ENCODE measurements around the gene NOXA1. TPM values are rescaled to one million over a fixed set of nuclear protein-coding genes. Genes with fewer than 3 reads are reported as not detected.

Gene NOXA1
- total RNA-seq, 1 donor from 2014 or later, result 1.0 TPM

DNA sequence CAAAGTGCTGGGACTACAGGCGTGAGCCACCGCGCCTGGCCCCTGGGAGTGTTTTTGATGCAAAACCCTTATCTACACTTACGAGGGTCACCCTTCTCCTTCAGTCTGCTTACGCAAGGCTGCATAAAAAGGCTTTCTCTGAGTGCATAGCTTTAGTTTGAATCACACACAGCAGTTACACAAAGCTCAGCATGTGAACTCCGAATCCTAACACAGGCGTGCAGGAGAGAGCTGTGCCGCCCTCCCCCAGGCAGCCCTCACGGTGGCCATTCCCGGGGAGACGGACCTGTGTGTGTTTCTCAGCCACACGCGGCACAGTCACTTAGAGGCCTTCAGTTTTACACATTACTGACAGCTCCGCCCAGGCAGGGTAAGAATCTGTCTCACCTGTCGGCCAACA, 27.0 kb upstream of the NOXA1 start:
- H3K27me3 Mint-ChIP-seq (ENCODE audit: unreplicated experiment), result no peaks in the 10 kb centered on the region
- no peak for DNase-seq (ENCODE audit: extremely low spot score, unreplicated experiment)
- no peaks in the 10 kb centered on the region for H3K9me3 Mint-ChIP-seq (ENCODE audit: unreplicated experiment)
- TF ChIP-seq, protein P1, sequence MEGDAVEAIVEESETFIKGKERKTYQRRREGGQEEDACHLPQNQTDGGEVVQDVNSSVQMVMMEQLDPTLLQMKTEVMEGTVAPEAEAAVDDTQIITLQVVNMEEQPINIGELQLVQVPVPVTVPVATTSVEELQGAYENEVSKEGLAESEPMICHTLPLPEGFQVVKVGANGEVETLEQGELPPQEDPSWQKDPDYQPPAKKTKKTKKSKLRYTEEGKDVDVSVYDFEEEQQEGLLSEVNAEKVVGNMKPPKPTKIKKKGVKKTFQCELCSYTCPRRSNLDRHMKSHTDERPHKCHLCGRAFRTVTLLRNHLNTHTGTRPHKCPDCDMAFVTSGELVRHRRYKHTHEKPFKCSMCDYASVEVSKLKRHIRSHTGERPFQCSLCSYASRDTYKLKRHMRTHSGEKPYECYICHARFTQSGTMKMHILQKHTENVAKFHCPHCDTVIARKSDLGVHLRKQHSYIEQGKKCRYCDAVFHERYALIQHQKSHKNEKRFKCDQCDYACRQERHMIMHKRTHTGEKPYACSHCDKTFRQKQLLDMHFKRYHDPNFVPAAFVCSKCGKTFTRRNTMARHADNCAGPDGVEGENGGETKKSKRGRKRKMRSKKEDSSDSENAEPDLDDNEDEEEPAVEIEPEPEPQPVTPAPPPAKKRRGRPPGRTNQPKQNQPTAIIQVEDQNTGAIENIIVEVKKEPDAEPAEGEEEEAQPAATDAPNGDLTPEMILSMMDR (IDR thresholded peaks at IDR 0.05), result no peak
- no peak overlapping the region for H3K4me3 Mint-ChIP-seq (ENCODE audit: unreplicated experiment)
- peaks cover 12% of the 10 kb centered on the region for H3K36me3 Mint-ChIP-seq (ENCODE audit: unreplicated experiment)
- H3K4me1 Mint-ChIP-seq (ENCODE audit: unreplicated experiment), result peaks cover 5% of the 10 kb centered on the region
- no peak overlapping the region for H3K27ac Mint-ChIP-seq (ENCODE audit: unreplicated experiment)

DNA sequence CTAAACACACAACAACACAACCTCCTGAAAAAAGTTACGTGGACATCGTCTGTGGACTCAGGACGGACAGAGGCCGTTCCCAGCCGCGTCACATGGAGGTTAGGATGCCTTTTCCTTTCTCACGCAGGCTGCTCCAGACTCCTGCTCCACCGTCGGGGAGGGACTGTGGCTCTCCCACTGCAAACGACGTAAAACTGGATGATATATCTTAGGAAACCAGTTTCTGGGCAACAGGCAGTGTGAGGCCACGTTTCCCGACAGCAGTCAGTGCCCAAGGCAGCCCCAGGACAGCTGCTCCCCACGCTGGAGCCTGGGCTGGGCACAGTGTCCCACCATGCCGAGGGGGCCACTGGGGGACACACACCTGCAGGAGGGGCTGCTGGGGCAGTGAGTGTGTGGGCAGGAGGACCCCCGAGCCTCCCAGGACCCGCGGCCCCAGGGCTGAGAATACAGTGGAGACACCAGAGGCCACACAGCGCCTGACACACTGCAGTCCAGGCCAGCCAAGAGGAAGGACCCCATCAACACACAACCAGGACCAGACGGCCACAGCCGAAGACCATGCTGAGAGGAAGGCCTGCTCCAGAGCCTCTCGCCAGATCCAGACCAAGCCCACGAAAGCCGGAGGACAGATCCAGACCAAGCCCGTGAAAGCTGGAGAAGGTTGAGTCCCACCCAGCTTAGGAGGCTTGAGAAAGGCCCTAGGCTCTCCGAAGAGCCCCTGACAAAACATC, 26.4 kb upstream of the NOXA1 start:
- H3K4me3 Mint-ChIP-seq (ENCODE audit: unreplicated experiment), result no peak overlapping the region
- H3K27ac Mint-ChIP-seq (ENCODE audit: unreplicated experiment), result no peak overlapping the region
- H3K9me3 Mint-ChIP-seq (ENCODE audit: unreplicated experiment), result no peaks in the 10 kb centered on the region
- peaks cover 5% of the 10 kb centered on the region for H3K4me1 Mint-ChIP-seq (ENCODE audit: unreplicated experiment)
- no peak for DNase-seq (ENCODE audit: extremely low spot score, unreplicated experiment)
- TF ChIP-seq, protein P1 (IDR thresholded peaks at IDR 0.05), result no peak
- H3K27me3 Mint-ChIP-seq (ENCODE audit: unreplicated experiment), result no peaks in the 10 kb centered on the region
- peaks cover 12% of the 10 kb centered on the region for H3K36me3 Mint-ChIP-seq (ENCODE audit: unreplicated experiment)

DNA sequence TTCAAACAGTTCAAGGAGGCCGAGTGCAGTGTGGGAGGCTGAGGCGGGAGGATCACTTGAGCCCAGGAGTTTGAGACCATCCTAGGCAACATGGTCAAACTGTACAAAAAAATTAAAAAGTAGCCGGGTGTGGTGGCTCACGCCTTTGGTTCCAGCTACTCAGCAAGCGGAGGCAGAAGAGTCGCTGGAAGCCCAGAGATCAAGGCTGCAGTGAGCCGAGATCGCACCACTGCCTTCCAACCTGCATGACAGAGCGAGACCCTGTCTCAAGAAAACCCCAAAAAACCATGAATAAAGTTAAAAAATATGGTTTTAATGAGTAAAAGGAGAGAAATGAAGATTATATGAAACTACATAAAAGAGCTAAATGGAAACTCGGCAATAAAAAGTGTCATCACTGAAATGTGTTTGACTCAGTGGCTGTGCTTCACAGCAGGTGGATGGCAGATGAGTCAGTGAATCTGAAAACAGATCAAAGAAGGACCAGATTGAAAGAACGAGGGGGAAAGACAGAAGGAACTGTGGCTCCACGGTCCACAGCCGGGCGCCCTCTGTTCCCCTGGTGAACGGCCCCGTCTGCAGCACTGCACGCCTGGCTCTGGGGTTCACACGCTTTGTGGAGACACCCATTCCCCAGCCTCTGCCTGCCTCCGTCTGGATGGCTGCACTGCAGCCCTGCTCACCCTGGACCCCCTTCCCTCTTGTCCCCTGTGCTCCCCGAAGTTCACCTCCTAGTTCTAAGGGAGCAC, 25.3 kb upstream of the NOXA1 start:
- no peaks in the 10 kb centered on the region for H3K27me3 Mint-ChIP-seq (ENCODE audit: unreplicated experiment)
- no peak overlapping the region for H3K4me3 Mint-ChIP-seq (ENCODE audit: unreplicated experiment)
- TF ChIP-seq, protein P1 (IDR thresholded peaks at IDR 0.05), result no peak
- H3K9me3 Mint-ChIP-seq (ENCODE audit: unreplicated experiment), result no peaks in the 10 kb centered on the region
- no peak for DNase-seq (ENCODE audit: extremely low spot score, unreplicated experiment)
- H3K4me1 Mint-ChIP-seq (ENCODE audit: unreplicated experiment), result peaks cover 5% of the 10 kb centered on the region
- no peak overlapping the region for H3K27ac Mint-ChIP-seq (ENCODE audit: unreplicated experiment)
- peaks cover 12% of the 10 kb centered on the region for H3K36me3 Mint-ChIP-seq (ENCODE audit: unreplicated experiment)

DNA sequence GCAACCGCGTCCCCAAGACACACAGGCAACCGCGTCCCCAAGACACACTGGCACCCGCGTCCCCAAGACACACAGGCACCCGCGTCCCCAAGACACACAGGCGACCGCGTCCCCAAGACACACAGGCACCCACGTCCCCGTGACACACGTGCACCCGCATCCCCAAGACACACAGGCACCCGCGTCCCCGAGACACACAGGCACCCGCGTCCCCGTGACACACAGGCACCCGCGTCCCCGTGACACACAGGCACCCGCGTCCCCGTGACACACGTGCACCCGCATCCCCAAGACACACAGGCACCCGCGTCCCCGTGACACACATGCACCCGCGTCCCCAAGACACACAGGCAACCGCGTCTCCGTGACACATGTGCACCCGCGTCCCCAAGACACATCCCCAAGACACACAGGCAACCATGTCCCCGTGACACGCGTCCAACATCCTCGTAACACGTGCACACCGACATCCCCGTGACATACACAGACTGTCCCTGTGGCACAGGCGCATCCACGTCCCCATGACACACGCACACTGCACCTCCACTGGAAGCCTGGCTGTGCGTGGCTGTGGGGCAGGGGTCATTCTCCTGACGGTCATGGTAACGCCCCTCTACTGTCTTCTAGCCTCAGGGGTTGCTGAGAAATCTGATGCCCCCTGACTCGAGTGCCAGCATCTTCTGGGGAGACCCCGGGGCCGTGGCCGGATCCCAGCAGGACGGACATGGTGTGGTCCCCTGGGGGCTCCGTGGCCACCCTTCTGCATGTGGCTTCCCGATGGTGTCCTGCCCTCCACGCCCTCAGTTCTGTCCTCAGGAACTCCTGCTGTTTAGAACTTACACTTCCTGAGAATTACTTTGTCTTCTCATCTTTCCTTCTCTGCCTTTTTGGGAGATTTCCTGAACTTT, 24.4 kb upstream of the NOXA1 start:
- Mint-ChIP-seq H3K4me3 (ENCODE audit: unreplicated experiment) (no peak overlapping the region), H3K27ac (ENCODE audit: unreplicated experiment) (no peak overlapping the region), H3K27me3 (ENCODE audit: unreplicated experiment) (no peaks in the 10 kb centered on the region), H3K9me3 (ENCODE audit: unreplicated experiment) (no peaks in the 10 kb centered on the region), H3K4me1 (ENCODE audit: unreplicated experiment) (peaks cover 5% of the 10 kb centered on the region), H3K36me3 (ENCODE audit: unreplicated experiment) (peaks cover 12% of the 10 kb centered on the region)
- no peak for DNase-seq (ENCODE audit: extremely low spot score, unreplicated experiment)
- TF ChIP-seq, protein P1 (IDR thresholded peaks at IDR 0.05), result no peak

All from osteocyte (in vitro differentiated cells).